Prostate gland (tissue), 2 donors: ENCODE results near the gene FARP1.

Experiments used
- POLR2AphosphoS5 ChIP-seq: sonication (generic); formaldehyde crosslinking; IDR thresholded peaks from one replicate; pipeline ENCODE4 v1.6.1; 2017; ENCODE audit warnings: antibody characterized with exemption
- TF ChIP-seq, protein P1 (sequence below), 4 experiments: fragments of 200-600 bp in 2 of 4; fragments of 450-650 bp in 2 of 4; sonication (generic) in 2 of 4; IDR thresholded peaks; 1 replicate in 3 of 4; 2 replicates in 1 of 4; pipeline ENCODE4 v1.5.1; 2016 to 2019; ENCODE audit warnings: antibody characterized with exemption in 4 of 4, mild to moderate bottlenecking in 2 of 4, moderate library complexity in 2 of 4

DNA sequence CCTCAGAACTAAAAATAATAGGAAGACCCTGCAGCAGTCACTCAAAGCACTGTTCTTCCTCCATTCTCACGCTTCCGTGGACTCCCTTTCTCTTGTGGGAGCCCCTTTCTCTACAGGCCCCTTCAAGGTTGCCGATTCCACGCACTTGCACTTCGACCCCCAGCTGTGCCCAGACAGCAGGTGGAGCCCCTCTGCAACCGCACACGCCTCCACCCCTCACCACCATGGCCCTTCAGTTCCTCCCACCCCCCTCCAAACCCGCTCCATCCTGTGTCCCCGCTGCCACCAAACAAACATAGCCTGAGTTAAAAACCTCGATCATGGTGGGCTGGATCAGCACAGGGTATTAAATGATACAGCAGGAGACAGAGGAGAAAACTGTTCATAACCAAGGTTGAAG, 331.4 kb downstream of the FARP1 start:
- TF ChIP-seq, protein P1, sequence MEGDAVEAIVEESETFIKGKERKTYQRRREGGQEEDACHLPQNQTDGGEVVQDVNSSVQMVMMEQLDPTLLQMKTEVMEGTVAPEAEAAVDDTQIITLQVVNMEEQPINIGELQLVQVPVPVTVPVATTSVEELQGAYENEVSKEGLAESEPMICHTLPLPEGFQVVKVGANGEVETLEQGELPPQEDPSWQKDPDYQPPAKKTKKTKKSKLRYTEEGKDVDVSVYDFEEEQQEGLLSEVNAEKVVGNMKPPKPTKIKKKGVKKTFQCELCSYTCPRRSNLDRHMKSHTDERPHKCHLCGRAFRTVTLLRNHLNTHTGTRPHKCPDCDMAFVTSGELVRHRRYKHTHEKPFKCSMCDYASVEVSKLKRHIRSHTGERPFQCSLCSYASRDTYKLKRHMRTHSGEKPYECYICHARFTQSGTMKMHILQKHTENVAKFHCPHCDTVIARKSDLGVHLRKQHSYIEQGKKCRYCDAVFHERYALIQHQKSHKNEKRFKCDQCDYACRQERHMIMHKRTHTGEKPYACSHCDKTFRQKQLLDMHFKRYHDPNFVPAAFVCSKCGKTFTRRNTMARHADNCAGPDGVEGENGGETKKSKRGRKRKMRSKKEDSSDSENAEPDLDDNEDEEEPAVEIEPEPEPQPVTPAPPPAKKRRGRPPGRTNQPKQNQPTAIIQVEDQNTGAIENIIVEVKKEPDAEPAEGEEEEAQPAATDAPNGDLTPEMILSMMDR (IDR thresholded peaks at IDR 0.05) = no peak
- no peak for TF ChIP-seq POLR2AphosphoS5
